AG08396 (cell line): Measurements from ENCODE around the gene LCN15.

ENCODE experiments used
- DNase-seq: peaks from one replicate; pipeline ENCODE4 v3.0.0; 2012; ENCODE audit warnings: low spot score, mixed read lengths

Gene LCN15

GRCh38 chr9:136740971-136741882 is 23.1 kb downstream of the LCN15 start:
- DNase-seq: no peak

- DNase-seq: no peak
These were observed 23.8 kb downstream of the LCN15 start for GRCh38 chr9:136740491-136740890.

DNA sequence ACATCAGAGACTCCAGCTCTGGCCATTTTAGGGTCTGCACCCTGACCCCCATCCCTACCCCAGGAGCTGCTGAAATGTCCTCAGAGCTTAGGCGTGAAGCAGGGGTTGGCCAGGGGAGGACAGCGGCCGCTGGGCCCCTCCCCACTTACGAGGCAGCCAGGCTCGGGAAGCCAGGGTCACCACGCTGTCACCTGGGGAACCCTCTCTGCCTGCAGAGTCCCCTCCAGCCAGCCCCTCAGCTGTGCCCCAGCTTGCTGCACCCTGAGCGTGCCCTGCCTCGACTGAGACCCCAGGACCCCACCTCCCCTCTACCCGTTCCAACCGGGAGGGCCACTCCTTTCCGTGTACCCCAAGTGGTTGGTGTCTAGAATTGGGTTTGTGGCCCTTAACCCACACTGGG is 24.2 kb downstream of the LCN15 start:
- DNase-seq: no peak

DNA sequence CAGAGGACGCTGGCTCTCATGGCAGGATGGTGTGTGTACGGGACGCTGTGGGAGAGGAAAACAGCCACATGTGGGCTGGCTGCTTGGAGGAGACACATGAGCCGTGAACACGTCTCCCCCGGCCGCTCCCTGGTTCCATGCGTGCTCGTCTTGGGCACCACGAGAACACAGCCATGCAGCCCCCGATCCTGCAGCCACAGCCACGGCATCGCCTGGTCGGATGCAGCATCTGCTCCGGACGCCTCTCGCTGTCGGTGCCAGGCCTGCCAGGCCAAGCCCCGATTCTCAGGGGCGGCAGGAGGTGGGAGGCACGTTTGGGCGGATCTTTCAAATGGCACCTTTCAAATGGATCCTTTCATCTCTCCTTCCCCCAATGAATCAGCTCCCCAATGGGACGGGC is 24.8 kb downstream of the LCN15 start:
- no peak for DNase-seq

DNA sequence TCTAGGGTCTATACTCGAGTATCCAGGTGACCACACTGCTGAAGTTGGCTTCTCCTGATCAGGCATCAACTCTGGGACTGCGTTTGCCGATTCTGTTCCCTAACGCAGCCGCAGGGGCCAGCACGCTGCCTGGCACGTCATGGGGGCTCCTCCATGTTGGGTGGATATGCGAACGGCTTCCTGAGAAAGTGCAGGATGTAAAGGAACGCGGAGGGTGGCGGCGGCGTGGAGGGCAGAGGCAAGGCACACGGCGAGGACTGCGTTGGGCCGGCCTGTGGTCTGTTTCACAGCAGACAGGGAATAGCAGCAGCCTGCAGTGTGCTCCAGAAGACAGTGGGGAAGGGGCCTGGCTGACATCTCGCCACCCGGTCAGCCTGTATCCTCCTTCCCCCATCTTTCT is 25.4 kb downstream of the LCN15 start:
- no peak for DNase-seq

- no peak for DNase-seq
These were observed 28.4 kb downstream of the LCN15 start for GRCh38 chr9:136735812-136736480.

DNA sequence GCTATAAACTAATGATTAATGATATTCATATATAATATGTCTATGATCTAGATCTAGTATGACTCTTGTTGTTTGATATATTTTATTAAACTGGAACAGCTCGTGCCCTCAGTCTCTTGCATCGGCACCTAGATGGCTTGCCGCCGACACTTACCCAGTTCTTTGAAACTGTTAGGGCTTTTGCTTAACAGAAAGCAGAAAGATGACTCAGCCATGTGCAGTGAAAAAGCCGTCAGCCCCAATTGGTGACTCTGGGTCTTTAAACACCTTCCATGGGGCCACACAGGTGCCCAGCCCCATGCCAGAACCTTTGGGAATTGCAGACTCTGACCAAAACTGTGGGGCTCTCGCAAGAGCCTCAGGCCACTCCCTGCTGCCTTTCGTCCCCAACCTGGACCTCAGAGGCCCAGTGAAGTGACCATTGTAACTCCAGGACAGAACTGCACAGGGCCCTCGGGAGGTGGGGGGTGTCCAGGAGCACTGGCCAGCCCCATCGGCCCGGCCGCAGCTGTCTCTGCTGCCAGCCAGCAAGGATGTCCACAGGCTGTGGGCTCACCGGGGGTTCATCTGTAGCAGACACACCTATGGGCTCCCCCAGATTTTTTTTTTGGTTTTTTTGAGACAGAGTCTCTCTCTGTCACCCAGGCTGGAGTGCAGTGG is 29.4 kb downstream of the LCN15 start:
- DNase-seq: no peak

DNA sequence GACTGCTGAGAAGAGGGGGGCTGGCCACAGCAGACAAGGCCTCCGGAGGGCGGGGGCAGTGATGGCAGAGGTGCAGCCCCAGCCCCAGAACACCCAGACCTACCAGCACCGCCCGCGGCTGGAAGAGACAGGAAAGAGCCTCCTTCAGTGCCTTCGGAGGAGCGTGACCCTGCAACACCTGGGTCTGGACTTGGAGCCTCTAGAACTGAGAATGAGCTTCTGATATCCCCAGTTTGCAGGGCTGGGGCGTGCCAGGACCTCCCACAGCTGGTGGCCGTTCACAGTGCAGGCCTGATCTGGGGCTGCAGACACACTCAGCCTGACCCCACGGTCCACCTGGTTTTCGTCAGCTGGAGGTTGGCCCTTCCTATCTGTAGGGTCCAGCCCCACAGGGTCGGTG is 30.7 kb downstream of the LCN15 start:
- no peak for DNase-seq

GRCh38 chr9:136732444-136733178 is 31.7 kb downstream of the LCN15 start:
- DNase-seq: no peak

- no peak for DNase-seq
These were observed 34.4 kb downstream of the LCN15 start for GRCh38 chr9:136729926-136730325.

- no peak for DNase-seq
These were observed 35.2 kb downstream of the LCN15 start for GRCh38 chr9:136729144-136729543.

GRCh38 chr9:136728548-136729123 is 35.7 kb downstream of the LCN15 start:
- peak; percentile 79 for DNase-seq

DNA sequence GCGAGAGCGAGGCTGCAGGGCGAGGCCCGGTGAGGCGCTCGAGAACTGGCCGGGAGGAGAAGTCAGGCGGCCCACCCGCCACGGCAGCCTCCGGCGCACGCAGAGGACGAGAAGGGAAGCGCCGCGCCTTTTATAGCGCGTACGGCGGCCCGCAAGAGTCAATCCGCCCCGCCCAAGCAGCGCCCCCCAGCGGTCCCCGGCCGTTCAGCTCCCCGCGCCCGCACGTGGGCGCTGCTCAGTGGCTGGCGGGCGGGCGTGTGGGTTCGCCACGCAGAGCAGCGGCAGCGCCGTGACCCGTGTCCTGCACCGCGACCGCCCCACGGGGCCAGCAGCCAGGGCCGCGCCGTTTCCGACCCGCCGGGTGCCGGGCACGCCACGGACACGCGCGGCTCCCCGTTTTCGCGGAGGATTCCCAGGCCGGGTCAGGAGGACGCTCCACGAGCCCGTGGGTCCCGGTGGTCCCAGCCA is 36.2 kb downstream of the LCN15 start:
- DNase-seq: peak; percentile 98

DNA sequence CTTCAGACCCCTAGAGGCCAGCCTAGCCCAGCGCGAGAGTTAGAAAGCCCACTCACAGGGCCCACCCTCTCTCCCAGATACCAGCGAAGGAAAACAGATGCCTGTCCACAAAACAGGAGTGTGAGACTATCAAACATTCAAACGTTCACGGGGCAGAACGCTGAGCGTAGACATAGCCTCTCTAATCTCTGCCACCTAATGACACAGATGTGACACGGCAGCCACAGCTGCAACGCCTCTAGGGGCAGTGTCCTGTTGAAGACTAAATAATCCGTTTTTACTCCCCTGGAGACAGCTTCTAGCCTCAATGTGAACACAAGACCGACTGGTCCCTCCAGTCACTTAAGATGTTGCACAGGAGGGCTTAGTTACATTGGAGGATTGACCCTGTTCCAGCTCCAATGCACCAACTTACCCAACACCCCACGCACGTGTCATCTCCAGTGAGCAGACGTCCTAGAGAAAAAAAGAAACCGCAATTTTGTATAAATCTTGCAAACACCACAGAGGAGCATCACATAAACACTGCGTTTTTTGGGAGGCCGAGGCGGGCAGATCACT is 37.6 kb downstream of the LCN15 start:
- DNase-seq: peak; percentile 67

GRCh38 chr9:136726118-136726517 is 38.2 kb downstream of the LCN15 start:
- no peak for DNase-seq

GRCh38 chr9:136725612-136726011 is 38.7 kb downstream of the LCN15 start:
- peak; percentile 76 for DNase-seq

GRCh38 chr9:136724772-136725171 is 39.5 kb downstream of the LCN15 start:
- DNase-seq: no peak

- no peak for DNase-seq
These were observed 40.3 kb downstream of the LCN15 start for GRCh38 chr9:136723989-136724388.

DNA sequence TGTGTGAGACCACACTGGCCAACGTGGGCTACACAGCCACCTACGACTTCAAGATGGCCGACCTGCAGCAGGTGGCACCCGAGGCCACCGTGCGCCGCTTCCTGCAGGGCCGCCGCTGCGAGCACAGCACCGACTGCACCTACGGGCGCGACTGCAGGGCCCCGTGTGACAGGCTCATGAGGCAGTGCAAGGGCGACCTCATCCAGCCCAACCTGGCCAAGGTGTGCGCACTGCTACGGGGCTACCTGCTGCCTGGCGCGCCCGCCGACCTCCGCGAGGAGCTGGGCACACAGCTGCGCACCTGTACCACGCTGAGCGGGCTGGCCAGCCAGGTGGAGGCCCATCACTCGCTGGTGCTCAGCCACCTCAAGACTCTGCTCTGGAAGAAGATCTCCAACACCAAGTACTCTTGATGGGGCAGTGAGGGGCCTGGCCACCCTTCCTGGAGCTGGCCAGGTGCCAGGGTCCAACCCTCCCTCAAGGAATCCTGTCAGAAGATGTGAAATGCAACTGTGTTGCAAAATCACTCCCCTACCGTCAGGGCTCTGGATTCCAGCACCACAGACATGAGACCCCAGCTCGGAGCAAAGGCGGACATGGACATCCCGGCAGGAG is 40.8 kb downstream of the LCN15 start:
- no peak for DNase-seq

GRCh38 chr9:136722969-136723356 is 41.4 kb downstream of the LCN15 start:
- DNase-seq: no peak
